Transverse colon (tissue), 4 donors: ENCODE results near the gene GALNT12.

Source experiments
- CTCF ChIP-seq, 5 experiments: fragments of 200-600 bp in 3 of 5; fragments of 450-650 bp in 2 of 5; sonication (generic) in 3 of 5; IDR thresholded peaks; 1 replicate in 2 of 5; 2 replicates in 3 of 5; pipeline ENCODE4 v1.5.1; 2016 to 2017; ENCODE audit warnings: antibody characterized with exemption in 5 of 5, inconsistent platforms in 3 of 5, mild to moderate bottlenecking in 2 of 5, moderate library complexity in 1 of 5
- POLR2A ChIP-seq: fragments of 450-650 bp; IDR thresholded peaks from one replicate; pipeline ENCODE4 v1.6.1; 2016; ENCODE audit warnings: antibody characterized with exemption, mild to moderate bottlenecking, moderate library complexity
- POLR2AphosphoS5 ChIP-seq, 3 donors: sonication (generic); formaldehyde crosslinking; IDR thresholded peaks; one replicate each; pipeline ENCODE4 v1.6.1; 2016; ENCODE audit warnings: antibody characterized with exemption in 3 of 3

GRCh38 chr9:98861781-98862504 is 54.5 kb downstream of the GALNT12 start:
- no peak for TF ChIP-seq CTCF (IDR thresholded peaks at IDR 0.05)
- no peak for TF ChIP-seq POLR2A
- peak; percentile 24 to 72 (median 33) for TF ChIP-seq POLR2AphosphoS5 (IDR thresholded peaks at IDR 0.05)
